H9 (cell line): ENCODE data around the gene B3GNT5. TPM values are rescaled to one million over a fixed set of nuclear protein-coding genes. Genes with fewer than 3 reads are reported as not detected.

ENCODE experiments used
- DNase-seq: peaks from one replicate; pipeline ENCODE4 v3.0.0-alpha.2; 2017
- H2AFZ ChIP-seq: one replicate; pipeline ENCODE4 v1.6.1; 2013; ENCODE audit warnings: mild to moderate bottlenecking, low read length, control low read depth, moderate library complexity
- H2AK5ac ChIP-seq: 2 replicates; pipeline ENCODE4 v1.6.1; 2013; ENCODE audit warnings: low read length, control low read depth, mixed read lengths; ENCODE audit not compliant: insufficient read length
- H2BK120ac ChIP-seq: one replicate; pipeline ENCODE4 v1.6.1; 2013; ENCODE audit warnings: low read depth, mild to moderate bottlenecking, low read length, control low read depth, inconsistent platforms; ENCODE audit not compliant: poor library complexity, severe bottlenecking
- H2BK12ac ChIP-seq: 2 replicates; pipeline ENCODE4 v1.6.1; 2013; ENCODE audit warnings: low read length, control low read depth, mixed read lengths, low read depth; ENCODE audit not compliant: insufficient read length
- H2BK15ac ChIP-seq: 2 replicates; pipeline ENCODE4 v1.6.1; 2013; ENCODE audit warnings: low read depth, low read length, control low read depth
- H2BK20ac ChIP-seq: one replicate; pipeline ENCODE4 v1.6.1; 2013; ENCODE audit warnings: low read depth, mild to moderate bottlenecking, low read length, control low read depth, inconsistent platforms; ENCODE audit not compliant: poor library complexity, severe bottlenecking
- H2BK5ac ChIP-seq: 2 replicates; pipeline ENCODE4 v1.6.1; 2013; ENCODE audit warnings: low read length, control low read depth, mixed read lengths; ENCODE audit not compliant: insufficient read length
- H3K14ac ChIP-seq: 2 replicates; pipeline ENCODE4 v1.6.1; 2013; ENCODE audit warnings: low read length, control low read depth; ENCODE audit not compliant: insufficient read depth
- H3K18ac ChIP-seq: 2 replicates; pipeline ENCODE4 v1.6.1; 2013; ENCODE audit warnings: low read depth, mild to moderate bottlenecking, mixed read lengths, low read length, control low read depth; ENCODE audit not compliant: insufficient read length
- H3K23ac ChIP-seq: 2 replicates; pipeline ENCODE4 v1.6.1; 2013; ENCODE audit warnings: low read length, control low read depth, mixed read lengths, low read depth; ENCODE audit not compliant: insufficient read length
- H3K23me2 ChIP-seq: 2 replicates; pipeline ENCODE4 v1.6.1; 2013; ENCODE audit warnings: low read depth, mild to moderate bottlenecking, mixed read lengths, low read length, control low read depth; ENCODE audit not compliant: insufficient read length, poor library complexity, severe bottlenecking
- H3K27ac ChIP-seq: 2 replicates; pipeline ENCODE4 v1.5.1; 2013; ENCODE audit warnings: low read length, control low read depth, mixed read lengths, low read depth; ENCODE audit not compliant: insufficient read length
- H3K27me3 ChIP-seq: 2 replicates; pipeline ENCODE4 v1.6.1; 2013; ENCODE audit warnings: low read length, control low read depth, inconsistent platforms; ENCODE audit not compliant: insufficient read depth
- H3K4ac ChIP-seq: 2 replicates; pipeline ENCODE4 v1.6.1; 2013; ENCODE audit warnings: low read depth, mild to moderate bottlenecking, control low read depth, inconsistent platforms, low read length, moderate library complexity
- H3K4me1 ChIP-seq: 2 replicates; pipeline ENCODE4 v1.6.1; 2013; ENCODE audit warnings: low read length, control low read depth, inconsistent platforms; ENCODE audit not compliant: insufficient read depth
- H3K4me2 ChIP-seq: 2 replicates; pipeline ENCODE4 v1.6.1; 2013; ENCODE audit warnings: low read length, control low read depth, mixed read lengths; ENCODE audit not compliant: insufficient read length, insufficient read depth
- H3K56ac ChIP-seq: 2 replicates; pipeline ENCODE4 v1.6.1; 2013; ENCODE audit warnings: low read depth, mild to moderate bottlenecking, mixed read lengths, low read length, control low read depth; ENCODE audit not compliant: insufficient read length
- H3K79me1 ChIP-seq: 2 replicates; pipeline ENCODE4 v1.6.1; 2013; ENCODE audit warnings: low read depth, mild to moderate bottlenecking, moderate library complexity, low read length, control low read depth, inconsistent platforms; ENCODE audit not compliant: insufficient read depth, poor library complexity, severe bottlenecking
- H3K79me2 ChIP-seq: 2 replicates; pipeline ENCODE4 v1.6.1; 2013; ENCODE audit warnings: low read length, control low read depth, inconsistent platforms; ENCODE audit not compliant: insufficient read depth
- H3K9ac ChIP-seq: 2 replicates; pipeline ENCODE4 v1.6.1; 2013; ENCODE audit warnings: low read length, control low read depth, mixed read lengths; ENCODE audit not compliant: insufficient read length; ENCODE audit errors: extremely low read depth
- H3K9me3 ChIP-seq: one replicate; pipeline ENCODE4 v1.6.1; 2013; ENCODE audit warnings: low read depth, low read length, inconsistent platforms; ENCODE audit not compliant: control insufficient read depth
- H3T11ph ChIP-seq: one replicate; pipeline ENCODE4 v1.6.1; 2013; ENCODE audit warnings: mild to moderate bottlenecking, low read length, control low read depth, inconsistent platforms
- H4K20me1 ChIP-seq: one replicate; pipeline ENCODE4 v1.6.1; 2013; ENCODE audit not compliant: control insufficient read depth, insufficient read length, insufficient read depth
- H4K5ac ChIP-seq: 2 replicates; pipeline ENCODE4 v1.6.1; 2013; ENCODE audit warnings: low read depth, mild to moderate bottlenecking, mixed read lengths, low read length, control low read depth; ENCODE audit not compliant: insufficient read length
- H4K8ac ChIP-seq: replicated peaks from 2 replicates; pipeline ENCODE4 v1.6.1; 2013; ENCODE audit warnings: low read length, control low read depth, mixed read lengths, low read depth; ENCODE audit not compliant: insufficient read length
- H4K91ac ChIP-seq: 2 replicates; pipeline ENCODE4 v1.6.1; 2013; ENCODE audit warnings: low read depth, mild to moderate bottlenecking, moderate library complexity, mixed read lengths, low read length, control low read depth; ENCODE audit not compliant: insufficient read length
- H3K27ac Mint-ChIP-seq, 3 experiments: 2 replicates in 2 of 3; 3 replicates in 1 of 3; pipeline ENCODE4 v1.8.0; 2020 to 2021; ENCODE audit warnings: mixed read lengths in 3 of 3, mild to moderate bottlenecking in 1 of 3, moderate library complexity in 1 of 3
- H3K27me3 Mint-ChIP-seq: 2 replicates; pipeline ENCODE4 v1.8.0; 2021; ENCODE audit warnings: low read depth, mild to moderate bottlenecking, moderate library complexity, mixed read lengths
- H3K36me3 Mint-ChIP-seq, 3 experiments: 2 replicates in 2 of 3; 3 replicates in 1 of 3; pipeline ENCODE4 v1.8.0; 2020 to 2021; ENCODE audit warnings: low read depth in 3 of 3, mixed read lengths in 3 of 3; ENCODE audit not compliant: insufficient read depth in 1 of 3
- H3K4me1 Mint-ChIP-seq, 2 experiments: 2 replicates each; pipeline ENCODE4 v1.8.0; 2020; ENCODE audit warnings: mixed read lengths in 2 of 2
- H3K4me3 Mint-ChIP-seq, 2 experiments: 2 replicates in 1 of 2; 3 replicates in 1 of 2; pipeline ENCODE4 v1.8.0; 2020 to 2021; ENCODE audit warnings: mild to moderate bottlenecking in 2 of 2, mixed read lengths in 2 of 2, moderate library complexity in 1 of 2
- H3K9me3 Mint-ChIP-seq, 2 experiments: 2 replicates in 1 of 2; 3 replicates in 1 of 2; pipeline ENCODE4 v1.8.0; 2020; ENCODE audit warnings: mild to moderate bottlenecking in 2 of 2, mixed read lengths in 2 of 2, moderate library complexity in 1 of 2
- WGBS: extraction: QIAGEN DNeasy Blood & Tissue Kit; methylation state at CpG from one replicate; pipeline ENCODE4 v1.1.7; 2013; ENCODE audit warnings: missing lambda C conversion rate, low lambda C conversion rate, mixed read lengths; ENCODE audit not compliant: insufficient read length; ENCODE audit errors: extremely low coverage; 5-methylcytosine and 5-hydroxymethylcytosine counted together
- total RNA-seq: library from RNA; stranded (reverse); gene quantifications from 2 replicates; pipeline ENCODE4 v1.2.1, GENCODE V29; 2021
- TF ChIP-seq, protein P1 (sequence below): fragments of 200-600 bp; sonication (generic); conservative IDR thresholded peaks from 3 replicates; pipeline ENCODE4 v1.8.0; 2021; ENCODE audit warnings: antibody characterized with exemption, mild to moderate bottlenecking

The B3GNT5 gene
- total RNA-seq, 1 experiment from 2014 or later = 7.3 TPM

DNA sequence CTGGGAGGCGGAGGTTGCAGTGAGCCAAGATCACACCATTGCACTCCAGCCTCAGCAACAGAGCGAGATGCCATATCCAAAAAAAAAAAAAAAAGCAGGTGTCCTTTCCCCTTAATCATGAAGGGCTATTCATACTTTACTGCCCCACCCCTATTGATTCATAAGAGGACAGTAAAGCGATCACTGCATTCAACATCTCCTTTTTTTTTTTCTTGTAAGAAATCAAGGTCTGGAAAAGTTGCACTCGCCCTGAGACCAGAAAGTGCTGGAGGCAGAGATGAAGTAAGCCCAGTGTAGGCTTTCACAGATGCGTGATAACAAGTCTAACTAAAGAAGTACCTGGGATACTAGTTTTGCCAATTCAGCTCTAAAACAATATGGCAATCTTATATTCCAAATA lies 24.2 kb downstream of the B3GNT5 start:
- Histone ChIP-seq H3K27ac (no peak overlapping the region), H3K23ac (no peak overlapping the region), H2BK12ac (no peak overlapping the region), H3K4me2 (no peak overlapping the region), H3K56ac (no peak overlapping the region), H3K9ac (no peak overlapping the region), H3T11ph (no peak overlapping the region), H3K4ac (no peak overlapping the region), H2BK120ac (no peak overlapping the region), H4K20me1 (no peaks in the 10 kb centered on the region), H3K27me3 (no peaks in the 10 kb centered on the region), H4K91ac (no peak overlapping the region), H2BK20ac (no peak overlapping the region), H3K23me2 (no peaks in the 10 kb centered on the region), H2BK15ac (no peak overlapping the region), H2AK5ac (no peak overlapping the region), H2BK5ac (no peak overlapping the region), H3K79me1 (no peaks in the 10 kb centered on the region), H3K14ac (no peak overlapping the region), H4K5ac (no peak overlapping the region), H4K8ac (no peak overlapping the region), H3K79me2 (no peaks in the 10 kb centered on the region), H3K18ac (no peak overlapping the region), H3K4me1 (no peaks in the 10 kb centered on the region; the same call in 1 of the 2 replicates), H3K9me3 (no peaks in the 10 kb centered on the region), H2AFZ (no peak overlapping the region)
- H3K27ac Mint-ChIP-seq = no peak overlapping the region
- H3K36me3 Mint-ChIP-seq = no peaks in the 10 kb centered on the region
- no peak overlapping the region for H3K4me3 Mint-ChIP-seq
- WGBS = no CpG with 5 or more reads among the region's 5 CpGs
- DNase-seq = no peak
- peaks cover 7 to 8% of the 10 kb centered on the region in 2 experiments for H3K4me1 Mint-ChIP-seq
- TF ChIP-seq, protein P1, sequence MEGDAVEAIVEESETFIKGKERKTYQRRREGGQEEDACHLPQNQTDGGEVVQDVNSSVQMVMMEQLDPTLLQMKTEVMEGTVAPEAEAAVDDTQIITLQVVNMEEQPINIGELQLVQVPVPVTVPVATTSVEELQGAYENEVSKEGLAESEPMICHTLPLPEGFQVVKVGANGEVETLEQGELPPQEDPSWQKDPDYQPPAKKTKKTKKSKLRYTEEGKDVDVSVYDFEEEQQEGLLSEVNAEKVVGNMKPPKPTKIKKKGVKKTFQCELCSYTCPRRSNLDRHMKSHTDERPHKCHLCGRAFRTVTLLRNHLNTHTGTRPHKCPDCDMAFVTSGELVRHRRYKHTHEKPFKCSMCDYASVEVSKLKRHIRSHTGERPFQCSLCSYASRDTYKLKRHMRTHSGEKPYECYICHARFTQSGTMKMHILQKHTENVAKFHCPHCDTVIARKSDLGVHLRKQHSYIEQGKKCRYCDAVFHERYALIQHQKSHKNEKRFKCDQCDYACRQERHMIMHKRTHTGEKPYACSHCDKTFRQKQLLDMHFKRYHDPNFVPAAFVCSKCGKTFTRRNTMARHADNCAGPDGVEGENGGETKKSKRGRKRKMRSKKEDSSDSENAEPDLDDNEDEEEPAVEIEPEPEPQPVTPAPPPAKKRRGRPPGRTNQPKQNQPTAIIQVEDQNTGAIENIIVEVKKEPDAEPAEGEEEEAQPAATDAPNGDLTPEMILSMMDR = no peak
- H3K9me3 Mint-ChIP-seq = no peaks in the 10 kb centered on the region
- H3K27me3 Mint-ChIP-seq = no peaks in the 10 kb centered on the region
